A673 (cell line): ENCODE measurements around the gene TDP2. TPM values are rescaled to one million over a fixed set of nuclear protein-coding genes. Genes with fewer than 3 reads are reported as not detected.
A peak's percentile ranks its signal among the peaks of the same experiment; 100 is the strongest.
"Not testable (repeated sequence)": the region's sequence is repeated elsewhere in the genome, so short reads cannot be mapped to it uniquely, and the experiment has no call there.

Source experiments
- BruUV-seq: library from RNA; stranded (reverse); fragments of 400-500 nt; replicated peaks from 2 replicates; lab custom pipeline; 2021; lab: Mats Ljungman, UMichigan
- CTCF ChIA-PET: fragments of 300-600 bp; sonication (Branson Sonifier 250); formaldehyde crosslinking; loops from one replicate; lab custom pipeline; 2022; ENCODE audit warnings: antibody characterized with exemption; lab: Charles Lee
- POLR2A ChIA-PET: fragments of 300-600 bp; sonication (Branson Sonifier 250); formaldehyde crosslinking; loops from one replicate; lab custom pipeline; 2022; ENCODE audit warnings: antibody characterized with exemption; ENCODE audit not compliant: low non-redundant PET; lab: Charles Lee
- DNase-seq: peaks from one replicate; pipeline ENCODE4 v3.0.0-alpha.2; 2015; ENCODE audit warnings: low spot score
- H3K27ac ChIP-seq: fragments of 200-600 bp; sonication (generic); 2 replicates; pipeline ENCODE4 v1.5.1; 2016; ENCODE audit warnings: mixed run types, low read depth, mild to moderate bottlenecking, mixed read lengths, antibody characterized with exemption, low read length; ENCODE audit not compliant: poor library complexity, severe bottlenecking
- H3K27me3 ChIP-seq: fragments of 200-600 bp; sonication (generic); replicated peaks from 2 replicates; pipeline ENCODE4 v1.6.1; 2017; ENCODE audit warnings: mixed run types, low read depth, mild to moderate bottlenecking, mixed read lengths, antibody characterized with exemption, low read length; ENCODE audit not compliant: insufficient read depth, poor library complexity
- H3K36me3 ChIP-seq: fragments of 200-600 bp; sonication (generic); 2 replicates; pipeline ENCODE4 v1.6.1; 2016; ENCODE audit warnings: mixed run types, mild to moderate bottlenecking, mixed read lengths, antibody characterized with exemption, low read length; ENCODE audit not compliant: insufficient read depth, poor library complexity, severe bottlenecking
- H3K4me1 ChIP-seq: fragments of 200-600 bp; sonication (generic); 2 replicates; pipeline ENCODE4 v1.6.1; 2017; ENCODE audit warnings: mixed run types, mild to moderate bottlenecking, mixed read lengths, antibody characterized with exemption, low read length; ENCODE audit not compliant: insufficient read depth, poor library complexity, severe bottlenecking
- H3K4me3 ChIP-seq: fragments of 200-600 bp; sonication (generic); 2 replicates; pipeline ENCODE4 v1.5.1; 2016; ENCODE audit warnings: low read depth, mixed run types, mild to moderate bottlenecking, mixed read lengths, low read length; ENCODE audit not compliant: poor library complexity, severe bottlenecking
- H3K9me3 ChIP-seq: fragments of 200-600 bp; sonication (generic); 2 replicates; pipeline ENCODE4 v1.6.1; 2016; ENCODE audit warnings: mixed run types, low read depth, mild to moderate bottlenecking, mixed read lengths, antibody characterized with exemption, low read length; ENCODE audit not compliant: poor library complexity, severe bottlenecking
- CTCF ChIP-seq: fragments of 300-800, 200-600 bp; sonication (generic); conservative IDR thresholded peaks from 2 replicates; pipeline ENCODE4 v1.5.1; 2017; ENCODE audit warnings: low read depth, mild to moderate bottlenecking, antibody characterized with exemption, low read length, moderate library complexity, mixed read lengths
- EZH2 ChIP-seq: fragments of 200-600 bp; sonication (generic); IDR thresholded peaks from 2 replicates; pipeline ENCODE4 v1.6.1; 2017; ENCODE audit warnings: borderline replicate concordance, low read depth, mild to moderate bottlenecking, mixed read lengths, antibody characterized with exemption, low read length; ENCODE audit not compliant: poor library complexity, severe bottlenecking
- intact Hi-C: fragments of 100-400 bp; cut with micrococcal nuclease; formaldehyde crosslinking; loops from one replicate; pipeline ENCODE4 v1.10.0; 2022; ENCODE audit not compliant: unreplicated experiment
- total RNA-seq: library from RNA; stranded (reverse); gene quantifications from 2 replicates; pipeline ENCODE4 v1.2.3, GENCODE V29; 2021

The TDP2 gene
- total RNA-seq, 1 experiment from 2014 or later = 34.9 TPM

GRCh38 chr6:24668997-24669361 lies 2.3 kb upstream of the TDP2 start:
- CTCF ChIA-PET = no interaction called here
- intact Hi-C loops = no loop called here
- no peak overlapping the region for H3K4me3 ChIP-seq
- no peaks in the 10 kb centered on the region for H3K27me3 ChIP-seq
- H3K36me3 ChIP-seq = peaks cover 4% of the 10 kb centered on the region
- no peak overlapping the region for H3K27ac ChIP-seq
- H3K4me1 ChIP-seq = peaks cover 8% of the 10 kb centered on the region
- POLR2A ChIA-PET = no interaction called here
- no peak for DNase-seq
- H3K9me3 ChIP-seq = peaks cover 22% of the 10 kb centered on the region
- TF ChIP-seq CTCF = no peak
- TF ChIP-seq EZH2 = no peak
- BruUV-seq = no TSS peak

DNA sequence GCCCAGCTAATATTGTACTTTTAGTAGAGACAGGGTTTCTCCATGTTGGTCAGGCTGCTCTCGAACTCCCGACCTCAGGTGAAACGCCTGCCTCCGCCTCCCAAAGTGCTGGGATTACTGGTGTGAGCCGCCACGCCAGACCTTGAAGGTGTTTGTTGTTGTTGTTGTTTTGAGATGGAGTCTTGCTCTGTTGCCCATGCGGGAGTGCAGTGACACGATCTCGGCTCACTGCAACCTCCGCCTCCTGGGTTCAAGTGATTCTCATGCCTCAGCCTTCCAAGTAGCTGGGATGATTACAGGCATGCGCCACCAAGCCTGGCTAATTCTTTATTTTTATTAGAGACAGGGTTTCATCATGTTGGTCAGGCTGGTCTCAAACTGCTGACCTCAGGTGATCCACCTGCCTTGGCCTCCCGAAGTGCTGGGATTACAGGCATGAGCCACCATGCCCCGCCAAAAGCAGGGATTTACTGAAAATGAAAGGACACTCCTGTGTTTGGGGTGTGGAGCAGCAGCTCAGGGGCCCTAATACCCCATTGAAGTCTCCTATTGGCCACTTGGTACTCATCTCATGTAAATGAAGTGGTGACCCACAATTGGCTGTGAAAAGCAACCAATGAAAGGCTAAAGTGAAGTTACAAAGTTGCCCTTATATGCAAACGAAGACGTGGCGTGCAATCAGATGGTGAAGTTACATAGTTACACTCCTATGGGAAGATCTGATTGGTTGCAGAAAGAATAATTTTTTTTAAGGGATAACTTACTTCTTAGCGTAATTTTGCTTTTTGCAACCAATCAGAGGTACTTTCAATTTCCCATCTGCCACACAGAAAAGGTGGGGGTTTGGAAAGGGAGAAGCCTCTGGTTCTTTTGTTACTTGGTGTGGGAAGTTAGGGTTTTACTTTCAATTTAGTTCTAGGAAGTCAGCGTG lies 1.6 kb upstream of the TDP2 start:
- CTCF ChIA-PET, H3K27ac ChIP-seq, H3K27me3 ChIP-seq, intact Hi-C loops, POLR2A ChIA-PET, DNase-seq, BruUV-seq, H3K4me3 ChIP-seq, H3K4me1 ChIP-seq, H3K36me3 ChIP-seq: not testable (repeated sequence)
- H3K9me3 ChIP-seq = peaks cover 15% of the 10 kb centered on the region

- Histone ChIP-seq H3K4me3 (peak overlapping the region; percentile 75), H3K27ac (peak overlapping the region; percentile 77), H3K9me3 (peaks cover 10% of the 10 kb centered on the region), H3K27me3 (no peaks in the 10 kb centered on the region), H3K36me3 (peaks cover 14% of the 10 kb centered on the region), H3K4me1 (peaks cover 8% of the 10 kb centered on the region)
- ChIA-PET CTCF (interaction anchor here (0.7 to 1.2 kb wide), 3 partner anchors 22 to 86 kb away, joined by 3 to 5 read pairs (median 3); no protein-coding TSS in a partner anchor), POLR2A (no interaction called here)
- intact Hi-C loops = no loop called here
- DNase-seq = peak; percentile 17
- TSS peak; percentile 86 for BruUV-seq
- TF ChIP-seq EZH2 (no peak), CTCF (no peak; the same call in 1 of the 2 replicates)
Observed at GRCh38 chr6:24667378-24667803, 692 bp upstream of the TDP2 start.
